Muscle of leg (tissue), 11 donors: ENCODE measurements around the gene KBTBD3. TPM values are rescaled to one million over a fixed set of nuclear protein-coding genes. Genes with fewer than 3 reads are reported as not detected.

Experiments
- DNase-seq: peaks from one replicate; pipeline ENCODE4 v3.0.0; 2013
- H3K27ac ChIP-seq: one replicate; pipeline ENCODE4 v1.5.1; 2013; ENCODE audit warnings: mild to moderate bottlenecking, low read length, control low read depth
- H3K27me3 ChIP-seq: one replicate; pipeline ENCODE4 v1.6.1; 2013; ENCODE audit warnings: low read length; ENCODE audit not compliant: control insufficient read depth, insufficient read depth
- H3K36me3 ChIP-seq: one replicate; pipeline ENCODE4 v1.6.1; 2013; ENCODE audit warnings: low read length; ENCODE audit not compliant: control insufficient read depth, insufficient read depth
- H3K4me1 ChIP-seq: one replicate; pipeline ENCODE4 v1.6.1; 2013; ENCODE audit warnings: low read length; ENCODE audit not compliant: control insufficient read depth, insufficient read depth
- H3K4me3 ChIP-seq: one replicate; pipeline ENCODE4 v1.5.1; 2013; ENCODE audit warnings: low read length, control low read depth
- H3K9me3 ChIP-seq: replicated peaks from 2 replicates; pipeline ENCODE4 v1.6.1; 2013; ENCODE audit warnings: low read depth, low read length; ENCODE audit not compliant: control insufficient read depth
- WGBS: methylation state at CpG from one replicate; pipeline ENCODE4 v1.1.5; 2013; ENCODE audit warnings: missing lambda C conversion rate; ENCODE audit not compliant: insufficient coverage; 5-methylcytosine and 5-hydroxymethylcytosine counted together
- polyA plus RNA-seq, 8 donors: library from polyadenylated mRNA; unstranded; fragments of 120-200 nt; gene quantifications; one replicate each; pipeline versions ENCODE4 v1.2.1 to v1.2.3, GENCODE V29; 2013; ENCODE audit warnings: inconsistent platforms in 1 of 8, low replicate concordance in 1 of 8; ENCODE audit not compliant: insufficient read length in 8 of 8, insufficient read depth in 1 of 8
- total RNA-seq: library from RNA; stranded (reverse); fragments of 120-200 nt; gene quantifications from one replicate; pipeline ENCODE4 v1.2.4, GENCODE V29; 2013

KBTBD3 gene
- total and polyA plus RNA-seq, 9 donors = 2.7 to 5.5 (median 4.2) TPM

GRCh38 chr11:106088896-106089295 lies 11.7 kb upstream of the KBTBD3 start:
- Histone ChIP-seq H3K4me3 (no peak overlapping the region), H3K27me3 (no peaks in the 10 kb centered on the region), H3K27ac (no peak overlapping the region), H3K36me3 (peaks cover 16% of the 10 kb centered on the region), H3K9me3 (no peaks in the 10 kb centered on the region), H3K4me1 (no peaks in the 10 kb centered on the region)
- WGBS = 77% methylated on average over 2 of the region's 4 CpGs
- DNase-seq = no peak

- DNase-seq = peak; percentile 56
- H3K27ac ChIP-seq = no peak overlapping the region
- WGBS = 38% methylated on average over 1 of the region's 9 CpGs
- H3K36me3 ChIP-seq = peaks cover 16% of the 10 kb centered on the region
- H3K4me1 ChIP-seq = no peaks in the 10 kb centered on the region
- no peak overlapping the region for H3K4me3 ChIP-seq
- H3K9me3 ChIP-seq = no peaks in the 10 kb centered on the region
- H3K27me3 ChIP-seq = no peaks in the 10 kb centered on the region
These were observed 10.8 kb upstream of the KBTBD3 start for GRCh38 chr11:106087815-106088435.

GRCh38 chr11:106086850-106087249 lies 9.7 kb upstream of the KBTBD3 start:
- Histone ChIP-seq H3K4me3 (no peak overlapping the region), H3K9me3 (no peaks in the 10 kb centered on the region), H3K27me3 (no peaks in the 10 kb centered on the region), H3K27ac (no peak overlapping the region), H3K4me1 (no peaks in the 10 kb centered on the region), H3K36me3 (peaks cover 14% of the 10 kb centered on the region)
- no CpG with 5 or more reads among the region's 2 CpGs for WGBS
- DNase-seq = no peak

GRCh38 chr11:106086135-106086534 lies 9.0 kb upstream of the KBTBD3 start:
- Histone ChIP-seq H3K36me3 (peaks cover 11% of the 10 kb centered on the region), H3K27me3 (no peaks in the 10 kb centered on the region), H3K27ac (no peak overlapping the region), H3K9me3 (no peaks in the 10 kb centered on the region), H3K4me1 (no peaks in the 10 kb centered on the region), H3K4me3 (no peak overlapping the region)
- no peak for DNase-seq
- WGBS = no CpG with 5 or more reads among the region's 1 CpG

GRCh38 chr11:106082096-106082495 lies 4.9 kb upstream of the KBTBD3 start:
- no peak overlapping the region for H3K4me3 ChIP-seq
- H3K27ac ChIP-seq = no peak overlapping the region
- peaks cover 2% of the 10 kb centered on the region for H3K4me1 ChIP-seq
- no peaks in the 10 kb centered on the region for H3K9me3 ChIP-seq
- DNase-seq = no peak
- H3K27me3 ChIP-seq = no peaks in the 10 kb centered on the region
- H3K36me3 ChIP-seq = peaks cover 13% of the 10 kb centered on the region

GRCh38 chr11:106077609-106078455 lies 685 bp upstream of the KBTBD3 start, which contains the start of gene AASDHPPT:
TSS of gene AASDHPPT (plus strand) at chr11:106077662. CDS start at chr11:106077711, 49 bp downstream.
- Histone ChIP-seq H3K4me1 (peaks cover 8% of the 10 kb centered on the region), H3K36me3 (peaks cover 9% of the 10 kb centered on the region), H3K9me3 (no peaks in the 10 kb centered on the region), H3K27me3 (no peaks in the 10 kb centered on the region), H3K4me3 (peak within 1 kb of the TSS; percentile 95), H3K27ac (peak within 1 kb of the TSS; percentile 100)
- WGBS = under 1% methylated on average over 44 of the region's 55 CpGs
- peak; percentile 69 for DNase-seq

GRCh38 chr11:106076171-106076918 lies 802 bp downstream of the KBTBD3 start:
- peaks cover 8% of the 10 kb centered on the region for H3K4me1 ChIP-seq
- peak; percentile 32 for DNase-seq
- WGBS = 0% methylated on average over 4 of the region's 19 CpGs

GRCh38 chr11:106072804-106073203 lies 4.3 kb downstream of the KBTBD3 start:
- no peaks in the 10 kb centered on the region for H3K9me3 ChIP-seq
- H3K27ac ChIP-seq = no peak overlapping the region
- no peak overlapping the region for H3K4me3 ChIP-seq
- peaks cover 6% of the 10 kb centered on the region for H3K4me1 ChIP-seq
- no CpG with 5 or more reads among the region's 1 CpG for WGBS
- no peaks in the 10 kb centered on the region for H3K36me3 ChIP-seq
- no peaks in the 10 kb centered on the region for H3K27me3 ChIP-seq
- DNase-seq = no peak

More at GRCh38 chr11:106076171-106076918, 802 bp downstream of the KBTBD3 start:
- no peaks in the 10 kb centered on the region for H3K9me3 ChIP-seq
- H3K27ac ChIP-seq = peak overlapping the region; percentile 98
- peaks cover 4% of the 10 kb centered on the region for H3K36me3 ChIP-seq
- H3K4me3 ChIP-seq = peak overlapping the region; percentile 88
- H3K27me3 ChIP-seq = no peaks in the 10 kb centered on the region

- no peak for DNase-seq
- WGBS = no CpG with 5 or more reads among the region's 3 CpGs
- Histone ChIP-seq H3K4me1 (no peaks in the 10 kb centered on the region), H3K36me3 (no peaks in the 10 kb centered on the region), H3K27me3 (no peaks in the 10 kb centered on the region), H3K9me3 (no peaks in the 10 kb centered on the region), H3K4me3 (no peak overlapping the region), H3K27ac (no peak overlapping the region)
These were observed 6.5 kb downstream of the KBTBD3 start for GRCh38 chr11:106070606-106071005.

GRCh38 chr11:106063009-106063408 lies 14.1 kb downstream of the KBTBD3 start:
- Histone ChIP-seq H3K4me3 (no peak overlapping the region), H3K36me3 (no peaks in the 10 kb centered on the region), H3K4me1 (no peaks in the 10 kb centered on the region), H3K9me3 (no peaks in the 10 kb centered on the region), H3K27ac (no peak overlapping the region), H3K27me3 (no peaks in the 10 kb centered on the region)
- no peak for DNase-seq
